H9 (cell line): ENCODE measurements around the gene PAFAH1B1. TPM values are rescaled to one million over a fixed set of nuclear protein-coding genes. Genes with fewer than 3 reads are reported as not detected.
A peak's percentile ranks its signal among the peaks of the same experiment; 100 is the strongest.

Source experiments
- DNase-seq: peaks from one replicate; pipeline ENCODE4 v3.0.0-alpha.2; 2017
- H2AFZ ChIP-seq: one replicate; pipeline ENCODE4 v1.6.1; 2013; ENCODE audit warnings: mild to moderate bottlenecking, low read length, control low read depth, moderate library complexity
- H2AK5ac ChIP-seq: 2 replicates; pipeline ENCODE4 v1.6.1; 2013; ENCODE audit warnings: low read length, control low read depth, mixed read lengths; ENCODE audit not compliant: insufficient read length
- H2BK120ac ChIP-seq: one replicate; pipeline ENCODE4 v1.6.1; 2013; ENCODE audit warnings: low read depth, mild to moderate bottlenecking, low read length, control low read depth, inconsistent platforms; ENCODE audit not compliant: poor library complexity, severe bottlenecking
- H2BK12ac ChIP-seq: 2 replicates; pipeline ENCODE4 v1.6.1; 2013; ENCODE audit warnings: low read length, control low read depth, mixed read lengths, low read depth; ENCODE audit not compliant: insufficient read length
- H2BK15ac ChIP-seq: 2 replicates; pipeline ENCODE4 v1.6.1; 2013; ENCODE audit warnings: low read depth, low read length, control low read depth
- H2BK20ac ChIP-seq: one replicate; pipeline ENCODE4 v1.6.1; 2013; ENCODE audit warnings: low read depth, mild to moderate bottlenecking, low read length, control low read depth, inconsistent platforms; ENCODE audit not compliant: poor library complexity, severe bottlenecking
- H2BK5ac ChIP-seq: 2 replicates; pipeline ENCODE4 v1.6.1; 2013; ENCODE audit warnings: low read length, control low read depth, mixed read lengths; ENCODE audit not compliant: insufficient read length
- H3K14ac ChIP-seq: 2 replicates; pipeline ENCODE4 v1.6.1; 2013; ENCODE audit warnings: low read length, control low read depth; ENCODE audit not compliant: insufficient read depth
- H3K18ac ChIP-seq: 2 replicates; pipeline ENCODE4 v1.6.1; 2013; ENCODE audit warnings: low read depth, mild to moderate bottlenecking, mixed read lengths, low read length, control low read depth; ENCODE audit not compliant: insufficient read length
- H3K23ac ChIP-seq: 2 replicates; pipeline ENCODE4 v1.6.1; 2013; ENCODE audit warnings: low read length, control low read depth, mixed read lengths, low read depth; ENCODE audit not compliant: insufficient read length
- H3K23me2 ChIP-seq: 2 replicates; pipeline ENCODE4 v1.6.1; 2013; ENCODE audit warnings: low read depth, mild to moderate bottlenecking, mixed read lengths, low read length, control low read depth; ENCODE audit not compliant: insufficient read length, poor library complexity, severe bottlenecking
- H3K27ac ChIP-seq: 2 replicates; pipeline ENCODE4 v1.5.1; 2013; ENCODE audit warnings: low read length, control low read depth, mixed read lengths, low read depth; ENCODE audit not compliant: insufficient read length
- H3K27me3 ChIP-seq: 2 replicates; pipeline ENCODE4 v1.6.1; 2013; ENCODE audit warnings: low read length, control low read depth, inconsistent platforms; ENCODE audit not compliant: insufficient read depth
- H3K4ac ChIP-seq: 2 replicates; pipeline ENCODE4 v1.6.1; 2013; ENCODE audit warnings: low read depth, mild to moderate bottlenecking, control low read depth, inconsistent platforms, low read length, moderate library complexity
- H3K4me1 ChIP-seq: 2 replicates; pipeline ENCODE4 v1.6.1; 2013; ENCODE audit warnings: low read length, control low read depth, inconsistent platforms; ENCODE audit not compliant: insufficient read depth
- H3K4me2 ChIP-seq: 2 replicates; pipeline ENCODE4 v1.6.1; 2013; ENCODE audit warnings: low read length, control low read depth, mixed read lengths; ENCODE audit not compliant: insufficient read length, insufficient read depth
- H3K56ac ChIP-seq: 2 replicates; pipeline ENCODE4 v1.6.1; 2013; ENCODE audit warnings: low read depth, mild to moderate bottlenecking, mixed read lengths, low read length, control low read depth; ENCODE audit not compliant: insufficient read length
- H3K79me1 ChIP-seq: 2 replicates; pipeline ENCODE4 v1.6.1; 2013; ENCODE audit warnings: low read depth, mild to moderate bottlenecking, moderate library complexity, low read length, control low read depth, inconsistent platforms; ENCODE audit not compliant: insufficient read depth, poor library complexity, severe bottlenecking
- H3K79me2 ChIP-seq: 2 replicates; pipeline ENCODE4 v1.6.1; 2013; ENCODE audit warnings: low read length, control low read depth, inconsistent platforms; ENCODE audit not compliant: insufficient read depth
- H3K9ac ChIP-seq: 2 replicates; pipeline ENCODE4 v1.6.1; 2013; ENCODE audit warnings: low read length, control low read depth, mixed read lengths; ENCODE audit not compliant: insufficient read length; ENCODE audit errors: extremely low read depth
- H3K9me3 ChIP-seq: one replicate; pipeline ENCODE4 v1.6.1; 2013; ENCODE audit warnings: low read depth, low read length, inconsistent platforms; ENCODE audit not compliant: control insufficient read depth
- H3T11ph ChIP-seq: one replicate; pipeline ENCODE4 v1.6.1; 2013; ENCODE audit warnings: mild to moderate bottlenecking, low read length, control low read depth, inconsistent platforms
- H4K20me1 ChIP-seq: one replicate; pipeline ENCODE4 v1.6.1; 2013; ENCODE audit not compliant: control insufficient read depth, insufficient read length, insufficient read depth
- H4K5ac ChIP-seq: 2 replicates; pipeline ENCODE4 v1.6.1; 2013; ENCODE audit warnings: low read depth, mild to moderate bottlenecking, mixed read lengths, low read length, control low read depth; ENCODE audit not compliant: insufficient read length
- H4K8ac ChIP-seq: replicated peaks from 2 replicates; pipeline ENCODE4 v1.6.1; 2013; ENCODE audit warnings: low read length, control low read depth, mixed read lengths, low read depth; ENCODE audit not compliant: insufficient read length
- H4K91ac ChIP-seq: 2 replicates; pipeline ENCODE4 v1.6.1; 2013; ENCODE audit warnings: low read depth, mild to moderate bottlenecking, moderate library complexity, mixed read lengths, low read length, control low read depth; ENCODE audit not compliant: insufficient read length
- H3K27ac Mint-ChIP-seq, 3 experiments: 2 replicates in 2 of 3; 3 replicates in 1 of 3; pipeline ENCODE4 v1.8.0; 2020 to 2021; ENCODE audit warnings: mixed read lengths in 3 of 3, mild to moderate bottlenecking in 1 of 3, moderate library complexity in 1 of 3
- H3K27me3 Mint-ChIP-seq: 2 replicates; pipeline ENCODE4 v1.8.0; 2021; ENCODE audit warnings: low read depth, mild to moderate bottlenecking, moderate library complexity, mixed read lengths
- H3K36me3 Mint-ChIP-seq, 3 experiments: 2 replicates in 2 of 3; 3 replicates in 1 of 3; pipeline ENCODE4 v1.8.0; 2020 to 2021; ENCODE audit warnings: low read depth in 3 of 3, mixed read lengths in 3 of 3; ENCODE audit not compliant: insufficient read depth in 1 of 3
- H3K4me1 Mint-ChIP-seq, 2 experiments: 2 replicates each; pipeline ENCODE4 v1.8.0; 2020; ENCODE audit warnings: mixed read lengths in 2 of 2
- H3K4me3 Mint-ChIP-seq, 2 experiments: 2 replicates in 1 of 2; 3 replicates in 1 of 2; pipeline ENCODE4 v1.8.0; 2020 to 2021; ENCODE audit warnings: mild to moderate bottlenecking in 2 of 2, mixed read lengths in 2 of 2, moderate library complexity in 1 of 2
- H3K9me3 Mint-ChIP-seq, 2 experiments: 2 replicates in 1 of 2; 3 replicates in 1 of 2; pipeline ENCODE4 v1.8.0; 2020; ENCODE audit warnings: mild to moderate bottlenecking in 2 of 2, mixed read lengths in 2 of 2, moderate library complexity in 1 of 2
- WGBS: extraction: QIAGEN DNeasy Blood & Tissue Kit; methylation state at CpG from one replicate; pipeline ENCODE4 v1.1.7; 2013; ENCODE audit warnings: missing lambda C conversion rate, low lambda C conversion rate, mixed read lengths; ENCODE audit not compliant: insufficient read length; ENCODE audit errors: extremely low coverage; 5-methylcytosine and 5-hydroxymethylcytosine counted together
- total RNA-seq: library from RNA; stranded (reverse); gene quantifications from 2 replicates; pipeline ENCODE4 v1.2.1, GENCODE V29; 2021
- TF ChIP-seq, protein P1 (sequence below): fragments of 200-600 bp; sonication (generic); conservative IDR thresholded peaks from 3 replicates; pipeline ENCODE4 v1.8.0; 2021; ENCODE audit warnings: antibody characterized with exemption, mild to moderate bottlenecking

The PAFAH1B1 gene
- total RNA-seq, 1 experiment from 2014 or later, result 134 TPM

- Histone ChIP-seq H4K8ac (no peak overlapping the region), H2BK15ac (no peak overlapping the region), H2BK120ac (no peak overlapping the region), H3K9ac (no peak overlapping the region), H3K14ac (no peak overlapping the region), H3K79me2 (peaks cover 24% of the 10 kb centered on the region; the same call in 1 of the 2 replicates), H3K4me1 (peaks cover 5% of the 10 kb centered on the region; the same call in 1 of the 2 replicates), H4K5ac (no peak overlapping the region), H4K91ac (no peak overlapping the region), H3K23me2 (no peaks in the 10 kb centered on the region), H3K23ac (no peak overlapping the region), H2BK5ac (no peak overlapping the region), H2BK20ac (no peak overlapping the region), H3K56ac (no peak overlapping the region), H3K9me3 (no peaks in the 10 kb centered on the region), H3K18ac (no peak overlapping the region), H2BK12ac (no peak overlapping the region), H4K20me1 (no peaks in the 10 kb centered on the region), H2AK5ac (no peak overlapping the region), H2AFZ (no peak overlapping the region), H3T11ph (no peak overlapping the region), H3K27me3 (no peaks in the 10 kb centered on the region), H3K4me2 (no peak overlapping the region), H3K79me1 (peaks cover 6% of the 10 kb centered on the region), H3K4ac (no peak overlapping the region), H3K27ac (no peak overlapping the region)
- peak overlapping the region in 2 of 3 experiments; percentile 73 to 88; a peak in 4 of 7 replicates for H3K27ac Mint-ChIP-seq
- H3K36me3 Mint-ChIP-seq, result peaks cover 3 to 22% (median 22%) of the 10 kb centered on the region in 3 experiments
- H3K27me3 Mint-ChIP-seq, result no peaks in the 10 kb centered on the region
- WGBS, result no CpG with 5 or more reads among the region's 9 CpGs
- no peak overlapping the region for H3K4me3 Mint-ChIP-seq
- no peaks in the 10 kb centered on the region for H3K9me3 Mint-ChIP-seq
- H3K4me1 Mint-ChIP-seq, result peaks cover 40% of the 10 kb centered on the region in 2 experiments
- TF ChIP-seq, protein P1, sequence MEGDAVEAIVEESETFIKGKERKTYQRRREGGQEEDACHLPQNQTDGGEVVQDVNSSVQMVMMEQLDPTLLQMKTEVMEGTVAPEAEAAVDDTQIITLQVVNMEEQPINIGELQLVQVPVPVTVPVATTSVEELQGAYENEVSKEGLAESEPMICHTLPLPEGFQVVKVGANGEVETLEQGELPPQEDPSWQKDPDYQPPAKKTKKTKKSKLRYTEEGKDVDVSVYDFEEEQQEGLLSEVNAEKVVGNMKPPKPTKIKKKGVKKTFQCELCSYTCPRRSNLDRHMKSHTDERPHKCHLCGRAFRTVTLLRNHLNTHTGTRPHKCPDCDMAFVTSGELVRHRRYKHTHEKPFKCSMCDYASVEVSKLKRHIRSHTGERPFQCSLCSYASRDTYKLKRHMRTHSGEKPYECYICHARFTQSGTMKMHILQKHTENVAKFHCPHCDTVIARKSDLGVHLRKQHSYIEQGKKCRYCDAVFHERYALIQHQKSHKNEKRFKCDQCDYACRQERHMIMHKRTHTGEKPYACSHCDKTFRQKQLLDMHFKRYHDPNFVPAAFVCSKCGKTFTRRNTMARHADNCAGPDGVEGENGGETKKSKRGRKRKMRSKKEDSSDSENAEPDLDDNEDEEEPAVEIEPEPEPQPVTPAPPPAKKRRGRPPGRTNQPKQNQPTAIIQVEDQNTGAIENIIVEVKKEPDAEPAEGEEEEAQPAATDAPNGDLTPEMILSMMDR, result no peak
- DNase-seq, result peak; percentile 49
These were observed 41.0 kb downstream of the PAFAH1B1 start for GRCh38 chr17:2634361-2634960.
